ENCODE results near the gene MMD. TPM values are rescaled to one million over a fixed set of nuclear protein-coding genes. Genes with fewer than 3 reads are reported as not detected.

MMD gene
- total and polyA plus RNA-seq, 2 of the 13 experiments (the other 11 are each of a cell fraction or from before 2014, with no cell fraction given), result 121 to 225 TPM

- TF ChIP-seq ZNF18 (CRISPR knock-in tag; IDR thresholded peaks at IDR 0.05; ENCODE audit: insufficient replicate concordance) (no peak), POLR2AphosphoS5 (IDR thresholded peaks at IDR 0.05; ENCODE audit: low read depth, low read length) (no peak), ZNF629 (CRISPR knock-in tag; conservative IDR thresholded peaks at IDR 0.05) (no peak), ZNF775 (CRISPR knock-in tag; IDR thresholded peaks at IDR 0.05; ENCODE audit: borderline replicate concordance) (no peak), HNF4A (CRISPR knock-in tag; IDR thresholded peaks at IDR 0.05) (no peak)
Observed at GRCh38 chr17:55442462-55442861, 20.8 kb upstream of the MMD start (continued).

GRCh38 chr17:55441544-55441943 lies 19.9 kb upstream of the MMD start:
- H3K79me2 ChIP-seq (ENCODE audit: insufficient read depth, low read length), result no peaks in the 10 kb centered on the region
- intact Hi-C loops (cut with micrococcal nuclease; ENCODE audit: unreplicated experiment), result no loop called here
- BruUV-seq (replicated peaks), result no TSS peak
- in situ Hi-C loops (cut with HindIII; ENCODE audit: extremely low pct_ligation_motif_present, low pct_unique_long_range_greater_than_20kb), result no loop called here
- ATAC-seq (no peak), DNase-seq (ENCODE audit: low spot score) (no peak), FAIRE-seq (no peak)
- ChIA-PET CTCF (ENCODE audit: low intra/inter-chr PET ratio, low total read pairs) (no interaction called here), POLR2A (interaction anchor here (2.0 to 6.8 kb wide), 2 partner anchors 9 to 21 kb away, joined by 5 to 136 read pairs; partner anchors contain the start of gene MMD)
- no peak overlapping the region for H3K27ac ChIP-seq (ENCODE audit: extremely low read length, insufficient read depth, low read length)
- TF ChIP-seq RERE (CRISPR knock-in tag; IDR thresholded peaks at IDR 0.05; ENCODE audit: low read depth) (no peak), GATAD2A (CRISPR knock-in tag; IDR thresholded peaks at IDR 0.05) (0 out of 2 replicates have a peak, but pooled peaks have one; percentile 17), ZNF251 (CRISPR knock-in tag; IDR thresholded peaks at IDR 0.05) (no peak), PHF21A (CRISPR knock-in tag; IDR thresholded peaks at IDR 0.05) (0 out of 2 replicates have a peak, but pooled peaks have one; percentile 2), AGO2 (optimal IDR thresholded peaks at IDR 0.05; ENCODE audit: low read depth, low read length) (no peak), RORA (CRISPR knock-in tag; IDR thresholded peaks at IDR 0.05) (no peak), YEATS4 (CRISPR knock-in tag; IDR thresholded peaks at IDR 0.05; ENCODE audit: borderline replicate concordance) (no peak)
- H3K4me1 ChIP-seq (ENCODE audit: insufficient read depth, low read length), result peaks cover 86% of the 10 kb centered on the region
- H3K27me3 ChIP-seq (ENCODE audit: control insufficient read depth in 1 of 2, insufficient read depth in 2 of 2, low read length in 2 of 2), result no peaks in the 10 kb centered on the region
- no peak overlapping the region for H2AFZ ChIP-seq (ENCODE audit: low read length)
- no peak overlapping the region for H3K4me3 ChIP-seq (replicated peaks in 1 of 3; ENCODE audit: insufficient read depth in 1 of 3, low read depth in 2 of 3, low read length in 3 of 3)
- no peak overlapping the region for H3K4me2 ChIP-seq (ENCODE audit: low read depth, low read length)
- no peaks in the 10 kb centered on the region for H3K9me3 ChIP-seq (ENCODE audit: low read length)
- WGBS (ENCODE audit: low lambda C conversion rate), result 63% methylated on average over 2 of the region's 2 CpGs
- no peaks in the 10 kb centered on the region for H4K20me1 ChIP-seq (ENCODE audit: insufficient read depth, low read length)
- no peak overlapping the region for H3K9ac ChIP-seq (ENCODE audit: insufficient read depth, low read depth, low read length)
- no peaks in the 10 kb centered on the region for H3K36me3 ChIP-seq (replicated peaks in 1 of 2; ENCODE audit: control insufficient read depth in 1 of 2, insufficient read depth in 2 of 2, low read length in 2 of 2)
